ENCODE data around the gene CTNND2.

CTNND2 gene

GRCh38 chr5:11514705-11515432 is 389.4 kb downstream of the CTNND2 start:
- ChIA-PET CTCF (interaction anchor here (1.0 kb wide), 1 partner anchor 15 kb away, joined by 3 read pairs; no protein-coding TSS in a partner anchor), POLR2A (no interaction called here)
- no peak for DNase-seq (ENCODE audit: extremely low spot score)
- TF ChIP-seq CTCF (IDR thresholded peaks at IDR 0.05; ENCODE audit: control extremely low read depth, extremely low read depth, low read depth, missing control alignments): no peak

- TF ChIP-seq CTCF (IDR thresholded peaks at IDR 0.05; ENCODE audit: control extremely low read depth, extremely low read depth, low read depth, missing control alignments): no peak
- no peak for DNase-seq (ENCODE audit: extremely low spot score)
- CTCF ChIA-PET: no interaction called here
- POLR2A ChIA-PET: no interaction called here
Observed at GRCh38 chr5:11511878-11512277, 392.4 kb downstream of the CTNND2 start.

GRCh38 chr5:11510889-11511288 is 393.4 kb downstream of the CTNND2 start:
- TF ChIP-seq CTCF (IDR thresholded peaks at IDR 0.05; ENCODE audit: control extremely low read depth, extremely low read depth, low read depth, missing control alignments): no peak
- ChIA-PET CTCF (interaction anchor here (1.2 kb wide), 2 partner anchors 11 to 17 kb away, joined by 3 to 4 read pairs; no protein-coding TSS in a partner anchor), POLR2A (no interaction called here)
- no peak for DNase-seq (ENCODE audit: extremely low spot score)

GRCh38 chr5:11509793-11510192 is 394.5 kb downstream of the CTNND2 start:
- CTCF ChIA-PET: interaction anchor here (1.2 kb wide), 2 partner anchors 10 to 18 kb away, joined by 3 to 4 read pairs; no protein-coding TSS in a partner anchor
- DNase-seq (ENCODE audit: extremely low spot score): no peak
- no peak for TF ChIP-seq CTCF (IDR thresholded peaks at IDR 0.05; ENCODE audit: control extremely low read depth, extremely low read depth, low read depth, missing control alignments)
- POLR2A ChIA-PET: no interaction called here

GRCh38 chr5:11507156-11507910 is 396.9 kb downstream of the CTNND2 start:
- CTCF ChIA-PET: interaction anchor here (0.8 kb wide), 1 partner anchor 19 kb away, joined by 3 read pairs; no protein-coding TSS in a partner anchor
- TF ChIP-seq CTCF (IDR thresholded peaks at IDR 0.05; ENCODE audit: control extremely low read depth, extremely low read depth, low read depth, missing control alignments): no peak
- no peak for DNase-seq (ENCODE audit: extremely low spot score)
- POLR2A ChIA-PET: no interaction called here

- CTCF ChIA-PET: no interaction called here
- DNase-seq (ENCODE audit: extremely low spot score): no peak
- TF ChIP-seq CTCF (IDR thresholded peaks at IDR 0.05; ENCODE audit: control extremely low read depth, extremely low read depth, low read depth, missing control alignments): no peak
- POLR2A ChIA-PET: no interaction called here
Observed at GRCh38 chr5:11504886-11505193, 399.4 kb downstream of the CTNND2 start.
